PC-9 (cell line): Measurements from ENCODE around the gene TOMT.
A peak's percentile ranks its signal among the peaks of the same experiment; 100 is the strongest.

ENCODE experiments used
- CTCF ChIP-seq: fragments of 200-600 bp; sonication (generic); conservative IDR thresholded peaks from 2 replicates; pipeline ENCODE4 v1.6.1; 2017; ENCODE audit warnings: mixed run types, antibody characterized with exemption, mild to moderate bottlenecking, moderate library complexity
- EZH2 ChIP-seq: fragments of 200-600 bp; sonication (generic); IDR thresholded peaks from 2 replicates; pipeline ENCODE4 v1.8.0; 2017; ENCODE audit warnings: antibody characterized with exemption, low read depth

DNA sequence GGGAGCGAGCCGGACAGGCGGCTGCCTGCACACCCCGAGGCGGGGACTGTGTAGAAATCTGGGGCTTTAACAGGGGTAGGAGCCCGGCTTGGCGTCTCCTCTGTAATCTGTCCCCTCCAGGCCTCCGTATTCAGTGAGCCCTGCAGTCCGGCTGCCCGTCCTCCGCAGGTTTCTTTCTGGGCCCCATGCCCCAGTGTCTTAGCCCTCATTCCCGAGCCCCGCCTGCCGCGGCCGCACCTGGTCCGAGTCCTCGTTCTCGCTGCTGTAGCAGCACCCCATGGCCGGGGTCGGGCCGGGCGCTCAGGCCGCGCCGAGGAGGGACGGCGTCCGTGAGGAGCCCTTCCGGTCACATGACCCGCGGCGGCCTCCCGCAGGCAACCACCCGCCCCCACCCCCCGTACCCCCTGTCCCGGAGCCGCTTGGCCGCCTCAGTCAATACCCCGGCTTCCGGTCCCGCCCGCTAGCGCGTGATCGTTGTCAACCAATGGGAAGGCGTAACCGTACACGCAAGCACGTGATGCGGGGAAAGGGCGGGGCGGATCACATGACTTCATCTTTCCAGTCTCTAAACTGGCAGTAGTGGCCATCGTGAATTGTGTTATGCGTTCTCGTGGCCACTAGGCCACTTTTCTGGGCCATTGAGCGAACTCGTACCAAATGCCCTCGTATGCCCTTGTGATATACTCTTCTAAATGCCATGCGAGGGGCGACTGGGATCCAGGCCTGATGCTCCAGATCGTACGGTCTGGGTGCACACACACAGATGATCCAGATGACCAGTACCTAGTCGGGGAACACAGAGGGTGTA lies 2.6 kb upstream of the TOMT start, which contains the start of gene LAMTOR1:
- TF ChIP-seq CTCF (peak; percentile 68; the same call in 1 of the 2 replicates), EZH2 (no peak)
